GM18867 (cell line): ENCODE data around the gene CAMTA1.

ENCODE experiments used
- ATAC-seq: cut with Tn5 transposase; IDR thresholded peaks from one replicate; pipeline ENCODE4 v1.9.1; 2021; ENCODE audit warnings: mild to moderate bottlenecking, moderate library complexity; ENCODE audit not compliant: unreplicated experiment

CAMTA1 gene

GRCh38 chr1:7436056-7437005, 651.1 kb downstream of the CAMTA1 start:
- ATAC-seq: no peak

GRCh38 chr1:7437036-7437435, 651.8 kb downstream of the CAMTA1 start:
- ATAC-seq: no peak

- ATAC-seq: no peak
Measured at GRCh38 chr1:7437608-7438395, 652.5 kb downstream of the CAMTA1 start.

GRCh38 chr1:7438396-7438785, 653.1 kb downstream of the CAMTA1 start:
- ATAC-seq: no peak

- no peak for ATAC-seq
Measured at GRCh38 chr1:7438921-7439655, 653.8 kb downstream of the CAMTA1 start.

GRCh38 chr1:7440154-7440553, 654.9 kb downstream of the CAMTA1 start:
- no peak for ATAC-seq

- no peak for ATAC-seq
Measured at GRCh38 chr1:7441143-7441841, 656.0 kb downstream of the CAMTA1 start.

- ATAC-seq: no peak
Measured at GRCh38 chr1:7442036-7442435, 656.8 kb downstream of the CAMTA1 start.

- no peak for ATAC-seq
Measured at GRCh38 chr1:7442918-7443317, 657.7 kb downstream of the CAMTA1 start.

GRCh38 chr1:7444363-7444762, 659.1 kb downstream of the CAMTA1 start:
- ATAC-seq: no peak

- no peak for ATAC-seq
Measured at GRCh38 chr1:7447093-7447492, 661.8 kb downstream of the CAMTA1 start.

GRCh38 chr1:7447736-7448135, 662.5 kb downstream of the CAMTA1 start:
- ATAC-seq: no peak

GRCh38 chr1:7448986-7449385, 663.7 kb downstream of the CAMTA1 start:
- no peak for ATAC-seq

GRCh38 chr1:7449750-7450149, 664.5 kb downstream of the CAMTA1 start:
- no peak for ATAC-seq

GRCh38 chr1:7450838-7451237, 665.6 kb downstream of the CAMTA1 start:
- ATAC-seq: no peak

GRCh38 chr1:7453038-7453437, 667.8 kb downstream of the CAMTA1 start:
- ATAC-seq: no peak

GRCh38 chr1:7454052-7454815, 669.0 kb downstream of the CAMTA1 start:
- ATAC-seq: no peak

- ATAC-seq: no peak
Measured at GRCh38 chr1:7454895-7455784, 669.9 kb downstream of the CAMTA1 start.
